ENCODE measurements around the gene GTF3C4. TPM values are rescaled to one million over a fixed set of nuclear protein-coding genes. Genes with fewer than 3 reads are reported as not detected.

The GTF3C4 gene
- total RNA-seq, 1 donor from 2014 or later, result 27.9 TPM

DNA sequence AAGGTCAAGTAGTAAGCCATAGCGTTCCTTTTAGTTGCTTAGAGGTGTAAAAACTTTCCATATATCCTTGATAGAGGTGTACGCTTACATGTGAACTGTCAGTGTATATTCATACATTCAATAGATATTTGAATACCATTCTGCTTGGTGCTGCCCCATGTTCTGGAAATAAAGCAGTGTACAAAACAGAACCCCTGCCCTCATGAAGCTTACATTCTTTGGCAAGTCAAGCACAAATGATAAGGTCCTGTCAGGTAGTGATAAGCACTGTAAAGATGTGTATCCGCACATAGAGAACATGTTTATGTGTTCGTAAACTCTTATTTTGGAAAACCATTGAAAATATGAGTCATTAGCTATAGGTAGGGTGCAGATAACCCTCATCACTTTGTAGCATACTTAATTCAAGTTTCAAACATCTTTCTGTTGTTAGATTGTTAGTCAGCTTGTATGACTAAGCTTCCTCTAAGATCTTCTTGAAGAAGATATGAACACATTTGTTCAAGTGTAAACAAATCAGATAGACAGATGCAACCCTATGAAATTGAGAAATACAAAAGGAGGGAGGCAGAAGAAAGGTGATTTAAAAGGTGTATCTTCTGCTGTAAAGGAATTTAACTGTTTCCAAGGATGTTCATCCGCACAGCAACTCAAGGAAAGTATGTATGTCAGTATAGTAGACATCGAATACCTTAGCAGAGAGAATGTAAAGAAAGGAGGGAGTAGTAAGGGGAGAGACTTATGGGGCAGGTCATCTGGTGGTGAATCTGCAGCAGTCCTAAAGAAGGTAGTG, 1.6 kb downstream of the GTF3C4 start:
- FAIRE-seq (peak; percentile 23), DNase-seq (ENCODE audit: low read depth) (no peak)
- H3K27ac ChIP-seq (ENCODE audit: low read depth, low read length), result peak overlapping the region; percentile 97
- TF ChIP-seq EZH2 (IDR thresholded peaks at IDR 0.05; ENCODE audit: insufficient read depth, low read length), result no peak
- TF ChIP-seq, protein P1, sequence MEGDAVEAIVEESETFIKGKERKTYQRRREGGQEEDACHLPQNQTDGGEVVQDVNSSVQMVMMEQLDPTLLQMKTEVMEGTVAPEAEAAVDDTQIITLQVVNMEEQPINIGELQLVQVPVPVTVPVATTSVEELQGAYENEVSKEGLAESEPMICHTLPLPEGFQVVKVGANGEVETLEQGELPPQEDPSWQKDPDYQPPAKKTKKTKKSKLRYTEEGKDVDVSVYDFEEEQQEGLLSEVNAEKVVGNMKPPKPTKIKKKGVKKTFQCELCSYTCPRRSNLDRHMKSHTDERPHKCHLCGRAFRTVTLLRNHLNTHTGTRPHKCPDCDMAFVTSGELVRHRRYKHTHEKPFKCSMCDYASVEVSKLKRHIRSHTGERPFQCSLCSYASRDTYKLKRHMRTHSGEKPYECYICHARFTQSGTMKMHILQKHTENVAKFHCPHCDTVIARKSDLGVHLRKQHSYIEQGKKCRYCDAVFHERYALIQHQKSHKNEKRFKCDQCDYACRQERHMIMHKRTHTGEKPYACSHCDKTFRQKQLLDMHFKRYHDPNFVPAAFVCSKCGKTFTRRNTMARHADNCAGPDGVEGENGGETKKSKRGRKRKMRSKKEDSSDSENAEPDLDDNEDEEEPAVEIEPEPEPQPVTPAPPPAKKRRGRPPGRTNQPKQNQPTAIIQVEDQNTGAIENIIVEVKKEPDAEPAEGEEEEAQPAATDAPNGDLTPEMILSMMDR (IDR thresholded peaks at IDR 0.05; ENCODE audit: insufficient read depth, low read depth, low read length), result no peak
- Mint-ChIP-seq H3K4me1 (ENCODE audit: low read depth, unreplicated experiment) (peaks cover 27% of the 10 kb centered on the region), H3K27ac (ENCODE audit: unreplicated experiment) (peak overlapping the region; percentile 92), H3K4me3 (ENCODE audit: unreplicated experiment) (peak overlapping the region; percentile 99), H3K36me3 (ENCODE audit: low read depth, unreplicated experiment) (no peaks in the 10 kb centered on the region), H3K27me3 (ENCODE audit: low read depth, unreplicated experiment) (no peaks in the 10 kb centered on the region), H3K9me3 (ENCODE audit: unreplicated experiment) (peaks cover 2% of the 10 kb centered on the region)
- H2AFZ ChIP-seq (ENCODE audit: low read depth, low read length), result no peak overlapping the region
- H3K79me2 ChIP-seq (ENCODE audit: insufficient read depth, low read length), result peaks cover 93% of the 10 kb centered on the region
- H3K4me1 ChIP-seq (ENCODE audit: insufficient read depth, low read length), result peaks cover 21% of the 10 kb centered on the region
- no peaks in the 10 kb centered on the region for H3K27me3 ChIP-seq (ENCODE audit: insufficient read depth, low read length)
- peak overlapping the region; percentile 93 for H3K4me3 ChIP-seq (ENCODE audit: insufficient read depth, low read depth, low read length)
- no peaks in the 10 kb centered on the region for H3K9me3 ChIP-seq (ENCODE audit: insufficient read depth, low read depth, low read length)
- peaks cover 68% of the 10 kb centered on the region for H4K20me1 ChIP-seq (ENCODE audit: insufficient read depth, low read length)
- H3K36me3 ChIP-seq (ENCODE audit: insufficient read depth, low read length), result no peaks in the 10 kb centered on the region
- H3K9ac ChIP-seq (ENCODE audit: low read length), result peak overlapping the region; percentile 99
- peak overlapping the region; percentile 96 for H3K4me2 ChIP-seq (ENCODE audit: low read length)

DNA sequence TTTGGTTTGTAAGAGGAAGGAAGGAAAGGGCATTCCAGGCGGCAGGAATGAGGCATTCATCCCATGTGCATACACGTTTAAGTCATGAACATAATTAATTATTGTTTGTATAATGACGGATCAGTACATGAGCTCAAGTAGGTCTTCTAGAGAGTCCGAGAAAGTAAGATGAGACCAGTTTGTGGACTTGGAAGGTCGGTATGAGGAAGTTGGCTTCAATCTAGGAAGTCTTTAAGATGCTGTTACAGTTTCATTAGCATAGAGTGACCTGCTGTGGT, 2.1 kb downstream of the GTF3C4 start:
- H3K4me2 ChIP-seq (ENCODE audit: low read length), result peak overlapping the region; percentile 96
- no peaks in the 10 kb centered on the region for H3K27me3 Mint-ChIP-seq (ENCODE audit: low read depth, unreplicated experiment)
- no peak for FAIRE-seq
- no peaks in the 10 kb centered on the region for H3K36me3 Mint-ChIP-seq (ENCODE audit: low read depth, unreplicated experiment)
- H3K4me3 ChIP-seq (ENCODE audit: insufficient read depth, low read depth, low read length), result peak overlapping the region; percentile 93
- peak overlapping the region; percentile 99 for H3K4me3 Mint-ChIP-seq (ENCODE audit: unreplicated experiment)
- peaks cover 21% of the 10 kb centered on the region for H3K4me1 ChIP-seq (ENCODE audit: insufficient read depth, low read length)
- peaks cover 27% of the 10 kb centered on the region for H3K4me1 Mint-ChIP-seq (ENCODE audit: low read depth, unreplicated experiment)
- no peaks in the 10 kb centered on the region for H3K36me3 ChIP-seq (ENCODE audit: insufficient read depth, low read length)
- H3K27me3 ChIP-seq (ENCODE audit: insufficient read depth, low read length), result no peaks in the 10 kb centered on the region
- peaks cover 93% of the 10 kb centered on the region for H3K79me2 ChIP-seq (ENCODE audit: insufficient read depth, low read length)
- no peak overlapping the region for H2AFZ ChIP-seq (ENCODE audit: low read depth, low read length)
- H4K20me1 ChIP-seq (ENCODE audit: insufficient read depth, low read length), result peaks cover 74% of the 10 kb centered on the region
- H3K27ac Mint-ChIP-seq (ENCODE audit: unreplicated experiment), result peak overlapping the region; percentile 13
- no peak overlapping the region for H3K9ac ChIP-seq (ENCODE audit: low read length)
- DNase-seq (ENCODE audit: low read depth), result peak; percentile 12
- no peaks in the 10 kb centered on the region for H3K9me3 ChIP-seq (ENCODE audit: insufficient read depth, low read depth, low read length)
- peaks cover 2% of the 10 kb centered on the region for H3K9me3 Mint-ChIP-seq (ENCODE audit: unreplicated experiment)
- TF ChIP-seq EZH2 (IDR thresholded peaks at IDR 0.05; ENCODE audit: insufficient read depth, low read length), result no peak
- TF ChIP-seq, protein P1 (IDR thresholded peaks at IDR 0.05; ENCODE audit: insufficient read depth, low read depth, low read length), result peak; percentile 7
- H3K27ac ChIP-seq (ENCODE audit: low read depth, low read length), result no peak overlapping the region

DNA sequence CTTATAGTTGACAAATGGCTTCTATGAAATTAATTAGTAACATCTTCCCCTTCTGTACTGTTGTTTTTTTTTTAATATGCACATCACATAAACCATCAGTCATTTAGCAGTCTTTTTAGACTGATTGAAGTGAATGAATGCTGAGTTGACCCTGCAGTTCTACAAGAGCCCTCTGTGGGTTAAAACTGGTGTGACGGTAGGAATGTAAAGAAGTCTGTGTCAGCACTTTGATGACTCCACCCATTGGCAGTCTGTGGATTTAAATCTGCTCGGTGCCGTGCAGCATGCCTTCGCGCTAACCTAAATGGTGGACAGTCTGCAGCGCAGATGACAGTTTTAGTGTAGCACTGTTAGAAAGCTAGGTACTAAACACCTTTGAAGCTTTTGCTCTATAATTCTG, 3.1 kb downstream of the GTF3C4 start:
- Histone ChIP-seq H3K36me3 (ENCODE audit: insufficient read depth, low read length) (peaks cover 4% of the 10 kb centered on the region), H2AFZ (ENCODE audit: low read depth, low read length) (no peak overlapping the region), H3K27me3 (ENCODE audit: insufficient read depth, low read length) (no peaks in the 10 kb centered on the region), H3K4me2 (ENCODE audit: low read length) (peak overlapping the region; percentile 59), H3K27ac (ENCODE audit: low read depth, low read length) (no peak overlapping the region), H4K20me1 (ENCODE audit: insufficient read depth, low read length) (peaks cover 74% of the 10 kb centered on the region), H3K4me3 (ENCODE audit: insufficient read depth, low read depth, low read length) (no peak overlapping the region), H3K79me2 (ENCODE audit: insufficient read depth, low read length) (peaks cover 93% of the 10 kb centered on the region), H3K4me1 (ENCODE audit: insufficient read depth, low read length) (peaks cover 21% of the 10 kb centered on the region), H3K9me3 (ENCODE audit: insufficient read depth, low read depth, low read length) (no peaks in the 10 kb centered on the region), H3K9ac (ENCODE audit: low read length) (no peak overlapping the region)
- Mint-ChIP-seq H3K27me3 (ENCODE audit: low read depth, unreplicated experiment) (no peaks in the 10 kb centered on the region), H3K27ac (ENCODE audit: unreplicated experiment) (no peak overlapping the region), H3K4me1 (ENCODE audit: low read depth, unreplicated experiment) (peaks cover 20% of the 10 kb centered on the region), H3K4me3 (ENCODE audit: unreplicated experiment) (peak overlapping the region; percentile 71), H3K9me3 (ENCODE audit: unreplicated experiment) (peaks cover 2% of the 10 kb centered on the region), H3K36me3 (ENCODE audit: low read depth, unreplicated experiment) (peaks cover 2% of the 10 kb centered on the region)
- FAIRE-seq (no peak), DNase-seq (ENCODE audit: low read depth) (peak; percentile 51)
- TF ChIP-seq EZH2 (IDR thresholded peaks at IDR 0.05; ENCODE audit: insufficient read depth, low read length), result no peak
- TF ChIP-seq, protein P1 (IDR thresholded peaks at IDR 0.05; ENCODE audit: insufficient read depth, low read depth, low read length), result peak; percentile 33

Data from astrocyte (in vitro differentiated cells and primary cell).